ENCODE results near the gene RFX3. TPM values are rescaled to one million over a fixed set of nuclear protein-coding genes. Genes with fewer than 3 reads are reported as not detected.
A peak's percentile ranks its signal among the peaks of the same experiment; 100 is the strongest.

Gene RFX3
- total RNA-seq, 1 donor from 2014 or later, result 12.1 TPM

GRCh38 chr9:3509926-3510325 is 15.9 kb downstream of the RFX3 start:
- H3K36me3 ChIP-seq (ENCODE audit: insufficient read depth, low read length), result no peaks in the 10 kb centered on the region
- Mint-ChIP-seq H3K27ac (ENCODE audit: unreplicated experiment) (peak overlapping the region; percentile 60), H3K4me3 (ENCODE audit: unreplicated experiment) (peak overlapping the region; percentile 52), H3K9me3 (ENCODE audit: unreplicated experiment) (no peaks in the 10 kb centered on the region), H3K4me1 (ENCODE audit: low read depth, unreplicated experiment) (peaks cover 30% of the 10 kb centered on the region), H3K36me3 (ENCODE audit: low read depth, unreplicated experiment) (no peaks in the 10 kb centered on the region), H3K27me3 (ENCODE audit: low read depth, unreplicated experiment) (no peaks in the 10 kb centered on the region)
- no peak overlapping the region for H2AFZ ChIP-seq (ENCODE audit: low read depth, low read length)
- H3K4me2 ChIP-seq (ENCODE audit: low read length), result no peak overlapping the region
- H3K4me1 ChIP-seq (ENCODE audit: insufficient read depth, low read length), result peaks cover 5% of the 10 kb centered on the region
- no peak overlapping the region for H3K9ac ChIP-seq (ENCODE audit: low read length)
- H3K27me3 ChIP-seq (ENCODE audit: insufficient read depth, low read length), result no peaks in the 10 kb centered on the region
- H3K79me2 ChIP-seq (ENCODE audit: insufficient read depth, low read length), result peaks cover 4% of the 10 kb centered on the region
- no peak overlapping the region for H3K27ac ChIP-seq (ENCODE audit: low read depth, low read length)
- DNase-seq (ENCODE audit: low read depth), result no peak
- no peaks in the 10 kb centered on the region for H3K9me3 ChIP-seq (ENCODE audit: insufficient read depth, low read depth, low read length)
- TF ChIP-seq CTCF (IDR thresholded peaks at IDR 0.05; ENCODE audit: insufficient read depth, low read depth, low read length) (no peak), EZH2 (IDR thresholded peaks at IDR 0.05; ENCODE audit: insufficient read depth, low read length) (no peak)
- FAIRE-seq, result no peak
- H4K20me1 ChIP-seq (ENCODE audit: insufficient read depth, low read length), result no peaks in the 10 kb centered on the region
- no peak overlapping the region for H3K4me3 ChIP-seq (ENCODE audit: insufficient read depth, low read depth, low read length)

GRCh38 chr9:3508521-3509291 is 17.1 kb downstream of the RFX3 start:
- Histone ChIP-seq H3K27ac (ENCODE audit: low read depth, low read length) (peak overlapping the region; percentile 48), H3K9me3 (ENCODE audit: insufficient read depth, low read depth, low read length) (no peaks in the 10 kb centered on the region), H3K27me3 (ENCODE audit: insufficient read depth, low read length) (no peaks in the 10 kb centered on the region), H3K79me2 (ENCODE audit: insufficient read depth, low read length) (peaks cover 3% of the 10 kb centered on the region), H3K9ac (ENCODE audit: low read length) (peak overlapping the region; percentile 64), H3K36me3 (ENCODE audit: insufficient read depth, low read length) (no peaks in the 10 kb centered on the region), H2AFZ (ENCODE audit: low read depth, low read length) (no peak overlapping the region), H3K4me1 (ENCODE audit: insufficient read depth, low read length) (peaks cover 5% of the 10 kb centered on the region), H3K4me3 (ENCODE audit: insufficient read depth, low read depth, low read length) (peak overlapping the region; percentile 43), H4K20me1 (ENCODE audit: insufficient read depth, low read length) (no peaks in the 10 kb centered on the region), H3K4me2 (ENCODE audit: low read length) (peak overlapping the region; percentile 83)
- H3K27me3 Mint-ChIP-seq (ENCODE audit: low read depth, unreplicated experiment), result no peaks in the 10 kb centered on the region
- TF ChIP-seq EZH2 (IDR thresholded peaks at IDR 0.05; ENCODE audit: insufficient read depth, low read length), result no peak
- no peak for TF ChIP-seq CTCF (IDR thresholded peaks at IDR 0.05; ENCODE audit: insufficient read depth, low read depth, low read length)
- no peaks in the 10 kb centered on the region for H3K36me3 Mint-ChIP-seq (ENCODE audit: low read depth, unreplicated experiment)
- no peaks in the 10 kb centered on the region for H3K9me3 Mint-ChIP-seq (ENCODE audit: unreplicated experiment)
- peak overlapping the region; percentile 93 for H3K27ac Mint-ChIP-seq (ENCODE audit: unreplicated experiment)
- peaks cover 30% of the 10 kb centered on the region for H3K4me1 Mint-ChIP-seq (ENCODE audit: low read depth, unreplicated experiment)
- no peak for FAIRE-seq
- DNase-seq (ENCODE audit: low read depth), result peak; percentile 53
- H3K4me3 Mint-ChIP-seq (ENCODE audit: unreplicated experiment), result peak overlapping the region; percentile 15

GRCh38 chr9:3508078-3508431 is 17.7 kb downstream of the RFX3 start:
- TF ChIP-seq CTCF (IDR thresholded peaks at IDR 0.05; ENCODE audit: insufficient read depth, low read depth, low read length), result no peak
- TF ChIP-seq EZH2 (IDR thresholded peaks at IDR 0.05; ENCODE audit: insufficient read depth, low read length), result no peak
- H3K9ac ChIP-seq (ENCODE audit: low read length), result no peak overlapping the region
- H3K79me2 ChIP-seq (ENCODE audit: insufficient read depth, low read length), result no peaks in the 10 kb centered on the region
- no peak for DNase-seq (ENCODE audit: low read depth)
- no peaks in the 10 kb centered on the region for H3K9me3 Mint-ChIP-seq (ENCODE audit: unreplicated experiment)
- H2AFZ ChIP-seq (ENCODE audit: low read depth, low read length), result no peak overlapping the region
- peak overlapping the region; percentile 93 for H3K27ac Mint-ChIP-seq (ENCODE audit: unreplicated experiment)
- H3K27me3 Mint-ChIP-seq (ENCODE audit: low read depth, unreplicated experiment), result no peaks in the 10 kb centered on the region
- no peaks in the 10 kb centered on the region for H3K27me3 ChIP-seq (ENCODE audit: insufficient read depth, low read length)
- H3K4me3 Mint-ChIP-seq (ENCODE audit: unreplicated experiment), result no peak overlapping the region
- no peak overlapping the region for H3K27ac ChIP-seq (ENCODE audit: low read depth, low read length)
- H3K36me3 ChIP-seq (ENCODE audit: insufficient read depth, low read length), result no peaks in the 10 kb centered on the region
- no peak overlapping the region for H3K4me2 ChIP-seq (ENCODE audit: low read length)
- no peaks in the 10 kb centered on the region for H3K36me3 Mint-ChIP-seq (ENCODE audit: low read depth, unreplicated experiment)
- no peaks in the 10 kb centered on the region for H3K9me3 ChIP-seq (ENCODE audit: insufficient read depth, low read depth, low read length)
- peaks cover 30% of the 10 kb centered on the region for H3K4me1 Mint-ChIP-seq (ENCODE audit: low read depth, unreplicated experiment)
- no peak overlapping the region for H3K4me3 ChIP-seq (ENCODE audit: insufficient read depth, low read depth, low read length)
- no peak for FAIRE-seq
- peaks cover 5% of the 10 kb centered on the region for H3K4me1 ChIP-seq (ENCODE audit: insufficient read depth, low read length)
- H4K20me1 ChIP-seq (ENCODE audit: insufficient read depth, low read length), result no peaks in the 10 kb centered on the region

Data from astrocyte (in vitro differentiated cells and primary cell).